ENCODE measurements around the gene LRRC75A. TPM values are rescaled to one million over a fixed set of nuclear protein-coding genes. Genes with fewer than 3 reads are reported as not detected.

Gene LRRC75A
- total and polyA plus RNA-seq, 2 of the 8 experiments (the other 6 are each of a cell fraction or from before 2014, with no cell fraction given) = 9.7 to 9.9 TPM

- Histone ChIP-seq H3K14ac (ENCODE audit: insufficient read length) (no peak overlapping the region), H4K91ac (replicated peaks; ENCODE audit: insufficient read length, low read length) (no peak overlapping the region), H2BK120ac (replicated peaks; ENCODE audit: low read depth, low read length) (no peak overlapping the region), H2BK12ac (ENCODE audit: low read depth, low read length) (no peak overlapping the region), H3K4me3 (ENCODE audit: extremely low read depth in 1 of 4, insufficient read depth in 2 of 4, low read depth in 3 of 4, low read length in 4 of 4) (no peak overlapping the region), H3K27me3 (replicated peaks in 1 of 4; ENCODE audit: control insufficient read depth in 3 of 4, extremely low read depth in 1 of 4, insufficient read depth in 3 of 4, low read length in 3 of 4) (no peaks in the 10 kb centered on the region), H2BK20ac (ENCODE audit: low read length) (no peak overlapping the region), H3K23me2 (ENCODE audit: low read depth, low read length) (peaks cover 2% of the 10 kb centered on the region; the same call in 1 of the 2 replicates), H3K9ac (replicated peaks in 1 of 4; ENCODE audit: extremely low read depth in 1 of 4, low read depth in 3 of 4, low read length in 3 of 4) (no peak overlapping the region), H2AK5ac (ENCODE audit: low read depth, low read length) (no peak overlapping the region), H2BK15ac (ENCODE audit: low read length) (no peak overlapping the region), H4K20me1 (replicated peaks in 1 of 2; ENCODE audit: control insufficient read depth in 1 of 2, insufficient read depth in 2 of 2, low read length in 2 of 2) (peaks cover 3 to 5% of the 10 kb centered on the region in 2 experiments), H4K5ac (ENCODE audit: insufficient read length, low read depth, low read length) (no peak overlapping the region), H3K36me3 (ENCODE audit: control insufficient read depth in 2 of 4, insufficient read depth in 4 of 4, low read length in 3 of 4) (no peaks in the 10 kb centered on the region), H2AFZ (ENCODE audit: low read length) (no peak overlapping the region), H3K4ac (replicated peaks; ENCODE audit: insufficient read length, low read depth, low read length) (no peak overlapping the region), H3K4me2 (ENCODE audit: insufficient read depth in 1 of 2, low read depth in 2 of 2, low read length in 2 of 2) (no peak overlapping the region), H3K79me1 (ENCODE audit: low read depth, low read length) (peaks cover 4% of the 10 kb centered on the region), H3K27ac (ENCODE audit: low read depth, low read length) (no peak overlapping the region), H3K56ac (replicated peaks; ENCODE audit: insufficient read length, low read depth, low read length) (no peak overlapping the region), H2BK5ac (ENCODE audit: low read depth, low read length) (no peak overlapping the region), H3K79me2 (ENCODE audit: control insufficient read depth in 1 of 2, insufficient read depth in 2 of 2, low read length in 2 of 2) (no peaks in the 10 kb centered on the region), H3K9me3 (ENCODE audit: insufficient read depth in 2 of 2, low read depth in 1 of 2, low read length in 1 of 2) (no peaks in the 10 kb centered on the region), H3K23ac (ENCODE audit: insufficient read length) (no peak overlapping the region), H4K8ac (ENCODE audit: extremely low read depth, insufficient read depth, low read length) (no peak overlapping the region), H3K18ac (ENCODE audit: extremely low read depth, low read length) (no peak overlapping the region), H3K4me1 (replicated peaks in 1 of 4; ENCODE audit: control insufficient read depth in 3 of 4, insufficient read depth in 4 of 4, low read length in 3 of 4) (peaks cover 0 to 21% (median 0%) of the 10 kb centered on the region in 4 experiments; a peak in 2 of 7 replicates)
- no peak for TF ChIP-seq BCL11A (IDR thresholded peaks at IDR 0.05; ENCODE audit: low read depth in 2 of 2, low read length in 2 of 2)
- no peak for TF ChIP-seq EGR1 (IDR thresholded peaks at IDR 0.05; ENCODE audit: borderline replicate concordance, low read depth, low read length)
- no peak for TF ChIP-seq ASH2L (IDR thresholded peaks at IDR 0.05; ENCODE audit: low read length)
- no peak for TF ChIP-seq GABPA (IDR thresholded peaks at IDR 0.05; ENCODE audit: borderline replicate concordance, insufficient read depth, low read length)
- no peak for TF ChIP-seq RBBP5 (IDR thresholded peaks at IDR 0.05; ENCODE audit: borderline replicate concordance, low read depth, low read length)
- ChIA-PET CTCF (ENCODE audit: partially characterized antibody) (interaction anchor here (0.7 to 36.9 kb wide), 5 partner anchors 9 to 98 kb away, joined by 3 to 941 read pairs (median 3); no protein-coding TSS in a partner anchor), POLR2A (ENCODE audit: partially characterized antibody) (interaction anchor here (0.6 kb wide), 1 partner anchor 15 kb away, joined by 3 read pairs; no protein-coding TSS in a partner anchor)
- FAIRE-seq = no peak
- WGBS, 2 experiments (ENCODE audit: extremely low coverage in 1 of 2, insufficient coverage in 1 of 2, insufficient read length in 1 of 2, insufficient replicate concordance in 2 of 2, low coverage in 1 of 2, low lambda C conversion rate in 2 of 2, missing lambda C conversion rate in 1 of 2) = 95 to 100% methylated on average over 1 to 3 of the region's 3 CpGs
- no peak for DNase-seq (ENCODE audit: low read depth in 1 of 2, low spot score in 2 of 2)
Observed at GRCh38 chr17:16467886-16468285, 24.1 kb downstream of the LRRC75A start.

Measured in H1 (cell line).